H9 (cell line): ENCODE results near the gene SMAD6. TPM values are rescaled to one million over a fixed set of nuclear protein-coding genes. Genes with fewer than 3 reads are reported as not detected.

ENCODE experiments used
- DNase-seq: peaks from one replicate; pipeline ENCODE4 v3.0.0-alpha.2; 2017
- H2AFZ ChIP-seq: one replicate; pipeline ENCODE4 v1.6.1; 2013; ENCODE audit warnings: mild to moderate bottlenecking, low read length, control low read depth, moderate library complexity
- H2AK5ac ChIP-seq: 2 replicates; pipeline ENCODE4 v1.6.1; 2013; ENCODE audit warnings: low read length, control low read depth, mixed read lengths; ENCODE audit not compliant: insufficient read length
- H2BK120ac ChIP-seq: one replicate; pipeline ENCODE4 v1.6.1; 2013; ENCODE audit warnings: low read depth, mild to moderate bottlenecking, low read length, control low read depth, inconsistent platforms; ENCODE audit not compliant: poor library complexity, severe bottlenecking
- H2BK12ac ChIP-seq: 2 replicates; pipeline ENCODE4 v1.6.1; 2013; ENCODE audit warnings: low read length, control low read depth, mixed read lengths, low read depth; ENCODE audit not compliant: insufficient read length
- H2BK15ac ChIP-seq: 2 replicates; pipeline ENCODE4 v1.6.1; 2013; ENCODE audit warnings: low read depth, low read length, control low read depth
- H2BK20ac ChIP-seq: one replicate; pipeline ENCODE4 v1.6.1; 2013; ENCODE audit warnings: low read depth, mild to moderate bottlenecking, low read length, control low read depth, inconsistent platforms; ENCODE audit not compliant: poor library complexity, severe bottlenecking
- H2BK5ac ChIP-seq: 2 replicates; pipeline ENCODE4 v1.6.1; 2013; ENCODE audit warnings: low read length, control low read depth, mixed read lengths; ENCODE audit not compliant: insufficient read length
- H3K14ac ChIP-seq: 2 replicates; pipeline ENCODE4 v1.6.1; 2013; ENCODE audit warnings: low read length, control low read depth; ENCODE audit not compliant: insufficient read depth
- H3K18ac ChIP-seq: 2 replicates; pipeline ENCODE4 v1.6.1; 2013; ENCODE audit warnings: low read depth, mild to moderate bottlenecking, mixed read lengths, low read length, control low read depth; ENCODE audit not compliant: insufficient read length
- H3K23ac ChIP-seq: 2 replicates; pipeline ENCODE4 v1.6.1; 2013; ENCODE audit warnings: low read length, control low read depth, mixed read lengths, low read depth; ENCODE audit not compliant: insufficient read length
- H3K23me2 ChIP-seq: 2 replicates; pipeline ENCODE4 v1.6.1; 2013; ENCODE audit warnings: low read depth, mild to moderate bottlenecking, mixed read lengths, low read length, control low read depth; ENCODE audit not compliant: insufficient read length, poor library complexity, severe bottlenecking
- H3K27ac ChIP-seq: 2 replicates; pipeline ENCODE4 v1.5.1; 2013; ENCODE audit warnings: low read length, control low read depth, mixed read lengths, low read depth; ENCODE audit not compliant: insufficient read length
- H3K27me3 ChIP-seq: 2 replicates; pipeline ENCODE4 v1.6.1; 2013; ENCODE audit warnings: low read length, control low read depth, inconsistent platforms; ENCODE audit not compliant: insufficient read depth
- H3K4ac ChIP-seq: 2 replicates; pipeline ENCODE4 v1.6.1; 2013; ENCODE audit warnings: low read depth, mild to moderate bottlenecking, control low read depth, inconsistent platforms, low read length, moderate library complexity
- H3K4me1 ChIP-seq: 2 replicates; pipeline ENCODE4 v1.6.1; 2013; ENCODE audit warnings: low read length, control low read depth, inconsistent platforms; ENCODE audit not compliant: insufficient read depth
- H3K4me2 ChIP-seq: 2 replicates; pipeline ENCODE4 v1.6.1; 2013; ENCODE audit warnings: low read length, control low read depth, mixed read lengths; ENCODE audit not compliant: insufficient read length, insufficient read depth
- H3K56ac ChIP-seq: 2 replicates; pipeline ENCODE4 v1.6.1; 2013; ENCODE audit warnings: low read depth, mild to moderate bottlenecking, mixed read lengths, low read length, control low read depth; ENCODE audit not compliant: insufficient read length
- H3K79me1 ChIP-seq: 2 replicates; pipeline ENCODE4 v1.6.1; 2013; ENCODE audit warnings: low read depth, mild to moderate bottlenecking, moderate library complexity, low read length, control low read depth, inconsistent platforms; ENCODE audit not compliant: insufficient read depth, poor library complexity, severe bottlenecking
- H3K79me2 ChIP-seq: 2 replicates; pipeline ENCODE4 v1.6.1; 2013; ENCODE audit warnings: low read length, control low read depth, inconsistent platforms; ENCODE audit not compliant: insufficient read depth
- H3K9ac ChIP-seq: 2 replicates; pipeline ENCODE4 v1.6.1; 2013; ENCODE audit warnings: low read length, control low read depth, mixed read lengths; ENCODE audit not compliant: insufficient read length; ENCODE audit errors: extremely low read depth
- H3K9me3 ChIP-seq: one replicate; pipeline ENCODE4 v1.6.1; 2013; ENCODE audit warnings: low read depth, low read length, inconsistent platforms; ENCODE audit not compliant: control insufficient read depth
- H3T11ph ChIP-seq: one replicate; pipeline ENCODE4 v1.6.1; 2013; ENCODE audit warnings: mild to moderate bottlenecking, low read length, control low read depth, inconsistent platforms
- H4K20me1 ChIP-seq: one replicate; pipeline ENCODE4 v1.6.1; 2013; ENCODE audit not compliant: control insufficient read depth, insufficient read length, insufficient read depth
- H4K5ac ChIP-seq: 2 replicates; pipeline ENCODE4 v1.6.1; 2013; ENCODE audit warnings: low read depth, mild to moderate bottlenecking, mixed read lengths, low read length, control low read depth; ENCODE audit not compliant: insufficient read length
- H4K8ac ChIP-seq: replicated peaks from 2 replicates; pipeline ENCODE4 v1.6.1; 2013; ENCODE audit warnings: low read length, control low read depth, mixed read lengths, low read depth; ENCODE audit not compliant: insufficient read length
- H4K91ac ChIP-seq: 2 replicates; pipeline ENCODE4 v1.6.1; 2013; ENCODE audit warnings: low read depth, mild to moderate bottlenecking, moderate library complexity, mixed read lengths, low read length, control low read depth; ENCODE audit not compliant: insufficient read length
- H3K27ac Mint-ChIP-seq, 3 experiments: 2 replicates in 2 of 3; 3 replicates in 1 of 3; pipeline ENCODE4 v1.8.0; 2020 to 2021; ENCODE audit warnings: mixed read lengths in 3 of 3, mild to moderate bottlenecking in 1 of 3, moderate library complexity in 1 of 3
- H3K27me3 Mint-ChIP-seq: 2 replicates; pipeline ENCODE4 v1.8.0; 2021; ENCODE audit warnings: low read depth, mild to moderate bottlenecking, moderate library complexity, mixed read lengths
- H3K36me3 Mint-ChIP-seq, 3 experiments: 2 replicates in 2 of 3; 3 replicates in 1 of 3; pipeline ENCODE4 v1.8.0; 2020 to 2021; ENCODE audit warnings: low read depth in 3 of 3, mixed read lengths in 3 of 3; ENCODE audit not compliant: insufficient read depth in 1 of 3
- H3K4me1 Mint-ChIP-seq, 2 experiments: 2 replicates each; pipeline ENCODE4 v1.8.0; 2020; ENCODE audit warnings: mixed read lengths in 2 of 2
- H3K4me3 Mint-ChIP-seq, 2 experiments: 2 replicates in 1 of 2; 3 replicates in 1 of 2; pipeline ENCODE4 v1.8.0; 2020 to 2021; ENCODE audit warnings: mild to moderate bottlenecking in 2 of 2, mixed read lengths in 2 of 2, moderate library complexity in 1 of 2
- H3K9me3 Mint-ChIP-seq, 2 experiments: 2 replicates in 1 of 2; 3 replicates in 1 of 2; pipeline ENCODE4 v1.8.0; 2020; ENCODE audit warnings: mild to moderate bottlenecking in 2 of 2, mixed read lengths in 2 of 2, moderate library complexity in 1 of 2
- CTCF ChIP-seq: fragments of 200-600 bp; sonication (generic); conservative IDR thresholded peaks from 3 replicates; pipeline ENCODE4 v1.8.0; 2021; ENCODE audit warnings: antibody characterized with exemption, mild to moderate bottlenecking
- WGBS: extraction: QIAGEN DNeasy Blood & Tissue Kit; methylation state at CpG from one replicate; pipeline ENCODE4 v1.1.7; 2013; ENCODE audit warnings: missing lambda C conversion rate, low lambda C conversion rate, mixed read lengths; ENCODE audit not compliant: insufficient read length; ENCODE audit errors: extremely low coverage; 5-methylcytosine and 5-hydroxymethylcytosine counted together
- total RNA-seq: library from RNA; stranded (reverse); gene quantifications from 2 replicates; pipeline ENCODE4 v1.2.1, GENCODE V29; 2021

Gene SMAD6
- total RNA-seq, 1 experiment from 2014 or later = 6.0 TPM

GRCh38 chr15:66767240-66767659 lies 65.2 kb downstream of the SMAD6 start:
- no peak overlapping the region for H2BK15ac ChIP-seq
- TF ChIP-seq CTCF = no peak
- no peak overlapping the region for H2BK5ac ChIP-seq
- Mint-ChIP-seq H3K27ac (no peak overlapping the region), H3K36me3 (no peaks in the 10 kb centered on the region), H3K4me3 (no peak overlapping the region), H3K9me3 (no peaks in the 10 kb centered on the region), H3K27me3 (no peaks in the 10 kb centered on the region), H3K4me1 (peaks cover 41 to 46% of the 10 kb centered on the region in 2 experiments)
- no peak overlapping the region for H2BK120ac ChIP-seq
- H3K4ac ChIP-seq = no peak overlapping the region
- H4K5ac ChIP-seq = no peak overlapping the region
- H3K4me1 ChIP-seq = peaks cover 3% of the 10 kb centered on the region; the same call in 1 of the 2 replicates
- no peak overlapping the region for H4K8ac ChIP-seq
- no peak overlapping the region for H3K14ac ChIP-seq
- no peak overlapping the region for H2BK12ac ChIP-seq
- no peaks in the 10 kb centered on the region for H3K79me1 ChIP-seq
- H3K27me3 ChIP-seq = no peaks in the 10 kb centered on the region
- H3T11ph ChIP-seq = no peak overlapping the region
- no peaks in the 10 kb centered on the region for H3K79me2 ChIP-seq
- no peaks in the 10 kb centered on the region for H3K9me3 ChIP-seq
- no peak overlapping the region for H2AK5ac ChIP-seq
- no peak overlapping the region for H3K56ac ChIP-seq
- DNase-seq = no peak
- H4K20me1 ChIP-seq = no peaks in the 10 kb centered on the region
- H3K23ac ChIP-seq = no peak overlapping the region
- no peak overlapping the region for H3K27ac ChIP-seq
- H3K18ac ChIP-seq = no peak overlapping the region
- H2BK20ac ChIP-seq = no peak overlapping the region
- H4K91ac ChIP-seq = no peak overlapping the region
- no peak overlapping the region for H3K9ac ChIP-seq
- no peaks in the 10 kb centered on the region for H3K23me2 ChIP-seq
- H2AFZ ChIP-seq = no peak overlapping the region
- WGBS = no CpG with 5 or more reads among the region's 3 CpGs
- H3K4me2 ChIP-seq = no peak overlapping the region
